ENCODE results near the gene HOXB3.

- TF ChIP-seq CTCF (IDR thresholded peaks at IDR 0.05; ENCODE audit: borderline replicate concordance, extremely low read depth, low read length, poor library complexity, severe bottlenecking), result no peak
- no peak for TF ChIP-seq EZH2 (IDR thresholded peaks at IDR 0.05; ENCODE audit: borderline replicate concordance, low read depth, low read length, severe bottlenecking)
Observed at GRCh38 chr17:48546137-48546923, 43.7 kb downstream of the HOXB3 start.

Measured in DND-41 (cell line).